HG02943 (cell line): ENCODE results near the gene LHX3.
"Not testable (repeated sequence)": the region's sequence is repeated elsewhere in the genome, so short reads cannot be mapped to it uniquely, and the experiment has no call there.

Experiments used
- ATAC-seq: cut with Tn5 transposase; IDR thresholded peaks from one replicate; pipeline ENCODE4 v1.9.1; 2021; ENCODE audit warnings: mild to moderate bottlenecking, low read depth, moderate library complexity; ENCODE audit not compliant: unreplicated experiment

The LHX3 gene

DNA sequence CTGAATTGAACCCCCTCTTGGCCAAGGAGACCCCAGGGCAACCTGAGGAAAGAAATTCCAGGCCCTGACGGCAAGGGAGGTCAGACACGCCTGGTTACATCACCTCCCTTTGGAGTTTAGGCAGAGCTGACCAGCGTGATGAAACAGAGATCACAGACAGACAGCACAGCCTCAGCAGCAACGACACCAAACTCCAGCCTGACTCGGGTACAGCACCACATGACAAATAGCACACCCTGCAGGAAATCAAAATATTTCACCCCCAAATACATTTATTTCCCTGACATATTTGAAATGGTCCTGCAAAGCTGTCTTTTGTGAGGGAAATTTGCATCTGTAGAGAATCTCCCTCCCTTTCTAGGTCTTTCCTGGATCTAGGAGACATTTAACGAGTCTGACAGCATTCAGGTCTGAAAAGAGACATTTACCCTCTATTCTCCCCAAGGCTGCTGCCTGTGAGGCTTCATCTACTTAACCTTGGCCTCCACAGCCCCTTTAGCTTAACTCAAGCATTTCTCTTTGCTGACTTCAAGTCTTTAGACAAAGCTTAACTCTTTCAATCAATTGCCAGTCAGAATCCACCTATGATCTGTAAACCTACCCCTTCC lies 38.1 kb upstream of the LHX3 start:
- no peak for ATAC-seq

DNA sequence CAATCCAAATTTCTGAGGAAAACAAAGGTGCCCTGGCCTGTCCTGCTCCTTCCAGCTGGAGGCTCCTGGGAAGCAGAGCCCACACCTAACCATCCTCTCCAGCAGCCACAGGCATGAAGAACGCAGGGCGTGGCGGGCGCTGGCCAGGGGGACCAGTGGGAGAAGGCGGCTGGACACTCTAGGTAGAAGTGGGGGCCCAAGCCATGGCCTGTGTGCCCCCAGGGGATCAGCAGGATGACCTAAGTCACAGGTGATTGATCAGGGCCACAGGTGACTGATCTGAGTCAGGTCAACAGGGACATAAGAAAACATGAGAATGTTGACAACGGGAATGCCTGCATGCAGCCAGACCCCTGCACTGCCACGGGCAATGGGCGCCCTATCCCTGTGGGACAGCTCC lies 37.3 kb upstream of the LHX3 start:
- ATAC-seq = no peak

DNA sequence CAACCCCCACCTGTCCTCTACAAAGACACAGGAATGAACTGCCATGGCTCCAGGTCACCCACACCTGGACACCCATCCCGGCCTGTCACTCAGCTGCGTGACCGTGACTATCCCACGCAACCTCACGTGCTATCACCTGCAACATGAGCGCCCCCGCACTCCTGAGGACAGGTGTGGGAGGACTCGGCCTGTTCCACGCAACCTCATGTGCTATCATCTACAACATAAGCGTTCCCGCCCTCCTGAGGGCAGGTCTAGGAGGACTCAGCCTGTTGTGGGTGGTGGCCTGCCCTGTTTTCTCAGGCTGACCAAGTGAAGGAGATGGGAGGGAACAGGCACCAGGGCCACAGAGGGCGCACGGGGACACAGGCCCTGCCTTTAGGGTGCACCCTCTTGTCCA lies 36.6 kb upstream of the LHX3 start:
- ATAC-seq = no peak

DNA sequence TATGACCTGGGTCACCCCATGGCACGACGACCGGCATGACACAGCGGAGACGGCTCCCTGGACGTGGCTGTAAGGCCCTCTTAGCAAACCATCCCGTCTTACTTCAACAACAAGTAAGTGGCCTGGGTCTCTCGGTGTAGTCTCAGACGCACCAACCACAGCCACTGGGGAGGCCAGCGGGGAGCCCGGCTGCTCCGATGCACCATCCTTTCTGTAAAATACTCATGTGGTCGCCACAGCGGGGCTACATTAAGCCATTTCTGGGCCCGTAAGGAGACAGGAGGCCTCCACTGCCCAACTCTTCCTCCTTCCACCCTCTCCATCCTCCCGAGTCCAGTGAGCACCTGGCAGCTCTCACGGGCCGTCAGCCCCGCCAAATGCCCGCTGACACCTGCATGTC lies 36.0 kb upstream of the LHX3 start:
- ATAC-seq = no peak

DNA sequence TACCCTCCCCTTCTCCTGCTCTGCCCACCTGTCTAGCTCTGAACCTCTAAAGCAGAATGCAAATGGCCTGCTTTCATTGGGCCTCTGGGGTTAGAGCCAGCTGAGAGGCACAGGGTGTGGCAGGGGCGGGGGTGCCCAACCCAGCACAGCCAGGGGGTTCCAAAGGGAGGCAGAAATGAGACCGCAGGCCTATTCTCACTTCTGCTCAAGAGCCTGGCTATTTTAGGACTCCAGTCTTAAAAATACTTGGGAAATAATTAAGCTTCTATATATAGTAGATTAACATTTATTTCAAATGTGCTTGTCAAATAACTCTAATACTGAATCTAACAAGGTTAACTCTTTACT lies 35.0 kb upstream of the LHX3 start:
- ATAC-seq = no peak

DNA sequence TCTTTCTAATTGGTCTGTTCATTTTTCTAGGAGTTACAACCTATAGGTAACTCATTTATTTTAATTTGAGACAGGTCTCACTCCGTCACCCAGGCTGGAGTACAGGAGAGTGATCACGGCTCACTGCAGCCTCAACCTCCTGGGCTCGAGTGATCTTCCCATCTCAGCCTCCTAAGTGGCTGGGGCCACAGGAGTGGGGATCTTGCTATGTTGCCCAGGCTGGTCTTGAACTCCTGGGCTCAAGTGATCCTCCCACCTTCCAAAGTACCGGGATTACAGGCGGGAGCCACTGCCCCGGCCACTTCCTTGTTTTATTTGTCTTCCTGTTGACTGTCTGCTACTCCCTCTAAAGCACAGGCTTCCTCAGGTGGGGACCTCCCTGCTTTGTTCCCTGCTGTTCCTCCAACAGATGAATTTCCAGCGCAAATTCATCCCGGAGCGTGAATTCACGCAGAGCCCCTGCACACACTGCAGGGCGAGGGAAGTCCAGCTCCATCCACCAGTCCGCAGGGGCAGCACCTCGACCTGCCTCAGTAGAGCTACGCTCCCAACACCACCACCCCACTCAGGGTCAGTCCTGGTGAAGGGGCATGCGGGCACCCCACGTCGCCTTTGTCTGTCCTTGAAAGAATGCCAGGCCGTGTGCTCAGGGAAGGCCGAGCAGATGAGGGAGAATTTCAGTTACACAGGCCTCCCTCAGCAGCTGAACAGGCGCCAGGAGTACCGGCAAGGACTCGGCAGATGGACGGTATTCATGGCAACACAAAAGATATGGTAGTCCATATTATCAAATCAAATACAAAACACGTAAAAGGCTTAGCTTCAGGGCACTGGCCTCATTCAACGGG lies 34.4 kb upstream of the LHX3 start:
- no peak for ATAC-seq

DNA sequence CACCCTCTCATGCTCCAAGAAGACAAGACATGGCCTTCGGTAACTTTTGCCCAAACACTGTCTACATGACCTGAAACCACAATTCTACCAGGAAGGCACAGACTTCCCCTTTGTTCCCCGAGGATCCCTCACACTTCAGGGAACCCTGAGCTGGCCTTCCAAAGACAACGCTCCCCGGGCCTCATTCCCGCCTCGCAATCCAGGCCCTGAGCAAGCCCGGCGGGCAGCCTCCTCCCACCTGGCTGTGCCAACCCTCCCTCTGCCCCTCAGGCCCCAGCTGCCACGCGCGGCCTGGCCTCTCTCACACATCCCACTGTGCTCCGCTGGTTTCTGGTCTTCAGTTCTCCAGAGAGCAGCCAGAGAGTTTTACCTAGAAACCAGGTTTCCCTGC lies 33.4 kb upstream of the LHX3 start:
- no peak for ATAC-seq

DNA sequence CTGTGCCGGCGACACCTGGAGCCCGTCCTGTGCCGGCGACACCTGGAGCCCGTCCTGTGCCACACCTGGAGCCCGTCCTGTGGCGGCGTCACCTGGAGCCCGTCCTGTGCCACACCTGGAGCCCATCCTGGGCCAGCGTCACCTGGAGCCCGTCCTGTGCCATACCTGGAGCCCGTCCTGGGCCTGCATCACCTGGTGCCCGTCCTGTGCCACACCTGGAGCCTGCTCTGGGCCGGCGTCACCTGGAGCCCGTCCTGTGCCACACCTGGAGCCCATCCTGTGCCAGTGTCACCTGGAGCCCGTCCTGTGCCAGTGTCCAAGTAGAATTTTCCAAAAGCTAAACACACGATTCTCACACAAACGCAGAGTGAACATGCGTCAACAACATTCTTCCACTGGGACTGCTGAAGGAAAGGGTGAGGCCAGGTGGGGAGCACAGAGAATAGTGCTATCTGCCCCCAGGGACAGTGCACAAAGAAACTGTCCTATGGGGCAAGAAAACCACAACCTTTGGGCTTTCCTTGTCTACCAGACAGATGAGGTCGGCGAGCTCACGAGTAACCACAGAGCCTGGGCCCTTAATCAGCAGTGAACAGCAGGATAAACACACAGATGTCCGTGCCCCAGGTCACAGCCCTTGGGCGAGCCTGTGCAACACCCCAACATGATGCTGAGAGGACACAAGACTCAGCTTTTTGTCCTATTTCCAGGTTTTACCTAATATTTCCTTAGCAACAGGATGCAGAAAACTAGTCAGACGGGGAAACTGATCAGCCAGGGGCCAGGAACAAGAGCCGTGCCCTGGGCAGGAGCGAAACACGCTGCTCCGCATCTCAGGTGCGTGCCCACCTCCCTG lies 32.8 kb upstream of the LHX3 start:
- ATAC-seq = no peak

DNA sequence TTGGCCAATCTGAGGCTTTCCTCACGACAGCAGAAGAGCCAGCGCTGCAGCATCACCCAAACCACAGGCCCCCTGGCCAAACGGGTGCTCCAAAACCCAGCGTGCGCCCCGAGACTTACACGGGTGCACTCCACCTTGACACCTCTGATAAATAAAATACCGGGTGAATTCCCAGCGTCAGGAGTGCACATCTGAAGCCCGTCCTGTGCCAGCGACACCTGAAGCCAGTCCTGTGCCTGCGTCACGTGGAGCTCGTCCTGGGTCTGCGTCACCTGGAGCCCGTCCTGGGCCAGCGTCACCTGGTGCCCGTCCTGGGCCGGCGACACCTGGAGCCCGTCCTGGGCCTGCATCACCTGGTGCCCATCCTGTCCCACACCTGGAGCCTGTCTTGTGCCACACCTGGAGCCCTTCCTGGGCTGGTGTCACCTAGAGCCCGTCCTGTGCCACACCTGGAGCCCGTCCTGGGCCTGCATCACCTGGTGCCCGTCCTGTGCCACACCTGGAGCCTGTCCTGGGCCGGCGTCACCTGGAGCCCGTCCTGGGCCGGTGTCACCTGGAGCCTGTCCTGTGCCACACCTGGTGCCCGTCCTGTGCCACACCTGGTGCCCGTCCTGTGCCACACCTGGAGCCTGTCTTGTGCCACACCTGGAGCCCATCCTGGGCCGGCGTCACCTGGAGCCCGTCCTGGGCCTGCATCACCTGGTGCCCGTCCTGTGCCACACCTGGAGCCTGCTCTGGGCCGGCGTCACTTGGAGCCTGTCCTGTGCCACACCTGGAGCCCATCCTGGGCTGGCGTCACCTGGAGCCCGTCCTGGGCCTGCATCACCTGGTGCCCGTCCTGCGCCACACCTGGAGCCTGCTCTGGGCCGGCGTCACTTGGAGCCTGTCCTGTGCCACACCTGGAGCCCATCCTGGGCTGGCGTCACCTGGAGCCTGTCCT lies 31.8 kb upstream of the LHX3 start:
- not testable (repeated sequence) for ATAC-seq

DNA sequence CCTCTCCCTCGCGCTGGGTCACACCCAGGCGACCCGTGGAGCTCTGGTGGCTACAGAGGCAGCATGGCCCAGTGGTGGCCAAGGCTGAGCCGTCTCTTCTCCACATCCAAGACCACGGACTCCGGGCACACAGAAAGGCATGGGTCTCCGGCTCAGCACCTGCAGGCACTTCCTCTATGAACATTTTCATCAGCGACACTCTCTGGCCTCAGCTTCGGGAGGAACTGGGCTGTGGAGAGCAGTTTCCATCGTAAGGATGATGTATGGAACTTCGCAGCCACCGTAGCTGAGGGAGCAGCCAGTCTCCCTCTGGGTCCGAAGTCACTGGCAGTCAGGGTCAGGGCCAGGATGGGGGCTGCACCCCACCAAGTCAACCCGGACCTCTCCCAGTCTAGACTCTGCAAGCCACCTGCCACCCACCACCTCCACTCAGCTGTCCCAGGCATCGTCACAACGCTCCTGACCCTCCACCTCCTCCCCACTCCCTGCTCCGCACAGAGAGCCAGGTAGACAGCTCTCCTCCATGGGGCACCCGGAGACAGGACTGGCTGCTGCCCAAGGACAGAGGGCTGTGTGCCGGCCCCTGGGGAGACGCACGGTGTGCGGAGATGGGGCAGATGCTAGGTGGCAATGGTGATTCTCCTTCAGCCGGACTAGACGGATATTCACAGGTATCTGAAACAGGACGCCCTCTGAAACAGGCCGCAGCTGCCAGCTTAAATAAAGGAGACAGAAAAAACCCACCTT lies 31.0 kb upstream of the LHX3 start:
- ATAC-seq = no peak

DNA sequence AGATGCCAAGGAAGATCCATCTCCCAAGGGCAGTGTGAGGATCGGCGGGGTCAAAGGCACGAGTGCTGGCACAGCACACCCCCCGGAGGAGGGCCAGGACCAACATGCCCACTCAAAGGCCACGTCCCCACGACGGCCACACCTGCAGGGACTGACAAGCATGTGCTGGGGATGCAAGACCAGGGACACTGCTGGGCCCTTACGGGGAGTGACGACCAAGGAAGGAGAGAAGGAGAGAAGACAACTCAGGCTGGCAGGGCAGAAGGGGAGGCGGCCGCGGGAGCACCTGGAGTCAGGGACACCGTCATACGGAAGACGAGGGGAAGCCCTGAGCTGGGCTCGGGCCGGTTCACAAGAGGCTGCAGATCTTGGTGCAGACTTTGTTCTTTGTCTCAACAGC lies 30.2 kb upstream of the LHX3 start:
- ATAC-seq = no peak

DNA sequence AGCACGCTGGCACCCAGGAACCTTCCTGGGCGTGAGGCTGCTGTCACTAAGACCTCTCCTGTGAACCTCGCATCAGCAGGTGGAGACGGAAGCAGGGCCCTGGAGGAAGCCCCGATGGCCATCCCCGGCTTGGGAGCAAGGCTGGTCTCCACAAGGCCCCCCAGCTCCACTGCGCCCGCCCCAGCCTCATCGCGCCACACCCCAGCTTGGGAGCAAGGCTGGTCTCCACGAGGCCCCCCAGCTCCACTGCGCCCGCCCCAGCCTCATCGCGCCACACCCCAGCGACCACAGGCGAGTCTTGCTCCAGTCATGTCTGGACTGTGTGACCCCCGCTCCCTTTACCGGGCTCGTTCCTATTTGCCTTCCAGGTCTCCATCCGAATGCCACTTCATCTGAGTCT lies 29.7 kb upstream of the LHX3 start:
- ATAC-seq = no peak

DNA sequence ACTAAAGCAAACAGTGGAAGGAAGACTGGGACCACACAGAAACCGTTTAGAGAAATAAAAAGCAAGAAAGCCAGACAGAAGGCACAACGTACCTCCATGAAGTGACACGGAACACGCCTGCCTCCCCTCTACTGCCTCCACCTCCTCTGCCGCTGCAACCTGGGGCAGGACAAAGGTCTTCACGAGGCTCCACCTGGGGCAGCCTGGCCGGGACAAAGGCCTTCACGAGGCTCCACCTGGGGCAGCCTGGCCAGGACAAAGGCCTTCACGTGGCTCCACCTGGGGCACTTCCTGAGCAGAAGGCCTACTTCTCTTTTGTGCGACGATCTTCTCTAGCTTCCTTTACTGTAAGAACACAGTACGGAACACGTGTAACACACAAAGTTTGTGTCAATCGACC lies 28.9 kb upstream of the LHX3 start:
- ATAC-seq = no peak

DNA sequence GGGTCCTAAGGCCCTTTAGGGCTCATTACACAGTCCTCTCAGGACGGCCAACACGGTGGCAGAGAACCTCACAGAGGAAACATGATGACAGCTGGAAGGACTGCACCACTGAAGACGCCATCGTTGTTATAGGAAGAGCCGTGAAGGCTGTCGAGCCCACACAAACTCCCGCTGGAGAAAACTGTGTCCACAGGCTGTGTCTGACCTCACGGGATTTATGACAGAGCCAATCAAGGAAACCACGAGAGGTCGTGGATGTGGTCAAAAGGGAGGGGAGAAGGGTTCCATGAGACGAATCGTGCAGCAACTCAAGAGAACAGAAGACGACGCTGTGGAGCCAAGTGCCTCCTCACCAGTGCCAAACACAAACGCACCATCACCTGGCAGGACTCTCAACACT lies 28.5 kb upstream of the LHX3 start:
- no peak for ATAC-seq

DNA sequence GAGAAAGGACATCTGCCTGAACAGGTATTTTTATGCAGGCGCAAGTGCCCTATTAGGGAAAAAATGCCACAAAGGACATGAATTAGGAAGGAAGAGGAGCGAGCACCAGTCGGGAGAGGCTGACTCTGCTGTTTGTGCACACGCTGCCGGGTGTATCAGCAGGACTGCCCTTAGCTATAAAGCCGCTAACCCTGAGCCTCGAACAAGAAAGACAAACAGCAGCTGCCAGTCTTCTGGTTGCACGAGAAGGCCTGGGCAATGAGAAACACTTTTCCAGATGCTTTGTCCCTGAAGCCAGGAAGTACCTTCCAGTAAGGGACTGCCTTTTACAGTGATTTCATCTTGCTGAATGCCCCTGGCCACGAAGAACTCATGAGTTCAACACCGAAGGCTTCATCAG lies 28.0 kb upstream of the LHX3 start:
- ATAC-seq = no peak

DNA sequence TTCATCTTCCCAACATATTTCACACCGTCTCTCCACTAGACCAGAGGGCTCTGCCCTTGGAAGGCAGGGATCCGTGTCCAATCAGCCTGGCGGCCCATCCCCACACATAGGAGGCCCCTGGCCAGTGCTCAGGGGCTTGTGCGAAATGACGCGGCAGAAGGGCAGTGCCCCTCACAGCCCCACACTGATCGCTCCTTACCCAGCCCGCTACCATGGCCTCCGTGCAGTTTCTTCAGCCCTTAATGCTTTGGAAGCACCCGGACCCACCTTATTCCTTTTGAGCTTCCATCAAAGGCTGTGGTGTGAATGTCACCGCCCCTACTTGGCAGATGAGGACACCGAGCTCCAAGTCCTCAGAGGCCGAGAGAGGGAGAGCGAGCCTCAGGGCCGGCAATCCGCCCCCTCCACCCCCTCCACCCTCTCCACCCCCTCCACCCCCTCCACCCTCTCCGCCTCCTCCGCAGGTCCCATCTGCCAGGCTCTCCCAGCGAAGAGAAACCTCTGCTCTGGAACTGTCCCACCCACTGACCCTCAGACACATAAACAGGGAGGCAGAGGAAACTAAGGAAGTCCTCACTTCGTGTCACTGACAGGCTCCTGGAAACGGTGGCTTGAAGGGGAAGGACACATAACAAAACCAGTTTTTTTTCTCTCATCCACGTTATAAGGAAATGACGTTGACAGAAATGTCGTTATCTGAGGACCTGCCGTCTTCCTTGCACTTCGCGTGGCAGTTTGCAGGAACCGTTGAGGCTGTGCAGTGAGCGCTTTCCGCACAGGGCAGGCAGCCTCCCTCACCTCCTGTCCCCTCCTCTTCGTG lies 26.8 kb upstream of the LHX3 start:
- no peak for ATAC-seq

DNA sequence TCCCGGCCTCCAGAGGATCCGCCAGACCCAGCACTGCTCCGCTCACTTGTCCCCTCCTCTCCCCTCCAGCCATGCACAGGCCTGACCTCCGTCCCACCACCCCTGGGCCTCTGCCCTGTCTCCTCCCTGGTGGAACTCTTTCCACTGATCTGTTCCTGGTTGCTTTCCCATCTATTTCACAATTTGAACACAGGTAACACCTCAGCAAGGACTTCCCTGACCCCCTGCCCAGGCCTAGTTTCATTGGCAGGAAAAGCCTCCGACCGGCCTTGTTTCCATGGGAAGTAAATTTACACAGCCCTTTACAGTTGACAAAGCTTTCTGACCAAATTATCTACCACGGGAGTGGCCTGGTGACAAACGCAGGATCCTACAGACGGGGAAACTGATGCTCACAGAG lies 25.8 kb upstream of the LHX3 start:
- no peak for ATAC-seq

DNA sequence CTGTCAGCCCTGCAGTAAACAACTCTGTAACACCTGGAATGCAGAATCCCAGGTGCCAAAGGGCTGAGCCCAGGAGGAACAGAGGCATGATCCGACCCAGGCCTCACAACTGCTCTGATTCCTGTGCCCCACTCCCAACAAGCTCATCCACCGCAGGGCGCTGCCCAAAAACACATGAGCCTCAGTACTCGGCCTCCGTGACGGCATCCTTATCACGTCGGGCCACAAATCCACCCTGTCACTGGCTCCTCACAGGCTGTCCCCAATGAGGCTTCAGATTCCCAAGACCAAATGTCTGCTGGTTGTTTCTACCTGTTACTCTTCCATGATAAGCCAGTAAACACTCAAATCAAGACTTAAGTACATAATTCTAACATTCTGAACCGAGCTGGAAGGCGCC lies 25.4 kb upstream of the LHX3 start:
- ATAC-seq = no peak
